CD4-positive, alpha-beta T cell (primary cell): ENCODE data around the gene PLEKHH3. TPM values are rescaled to one million over a fixed set of nuclear protein-coding genes. Genes with fewer than 3 reads are reported as not detected.

ENCODE experiments used
- ATAC-seq: fragments of 200-7000 bp; cut with Tn5 transposase; one replicate; pipeline ENCODE4 v1.10.0; 2022; ENCODE audit warnings: mild to moderate bottlenecking; ENCODE audit not compliant: poor library complexity
- CTCF ChIA-PET: fragments of 350-600 bp; sonication (Branson Sonifier 250); formaldehyde crosslinking; loops from one replicate; lab custom pipeline; 2021; ENCODE audit warnings: antibody characterized with exemption, inconsistent platforms; lab: Charles Lee
- POLR2A ChIA-PET: fragments of 350-600 bp; sonication (Branson Sonifier 250); formaldehyde crosslinking; loops from one replicate; lab custom pipeline; 2021; ENCODE audit warnings: antibody characterized with exemption, inconsistent platforms; lab: Charles Lee
- DNase-seq, 14 experiments: peaks; one replicate each; pipeline ENCODE4 v3.0.0-alpha.2; 2013 to 2020; ENCODE audit warnings: mixed read lengths in 2 of 14
- H3K27ac ChIP-seq, 2 donors: one replicate each; pipeline versions ENCODE4 v1.5.1 to v1.7.0; 2013; ENCODE audit warnings: low read length in 2 of 2, low read depth in 1 of 2, mild to moderate bottlenecking in 1 of 2
- H3K27me3 ChIP-seq, 2 experiments: 1 replicate in 1 of 2; 2 replicates in 1 of 2; pipeline versions ENCODE4 v1.6.1 to v1.7.0; 2013; ENCODE audit warnings: low read length in 2 of 2, control low read depth in 1 of 2, mild to moderate bottlenecking in 1 of 2, moderate library complexity in 1 of 2; ENCODE audit not compliant: insufficient read depth in 2 of 2, control insufficient read depth in 1 of 2
- H3K36me3 ChIP-seq: one replicate; pipeline ENCODE4 v1.6.1; 2013; ENCODE audit warnings: low read length, control low read depth; ENCODE audit not compliant: insufficient read depth
- H3K4me1 ChIP-seq: one replicate; pipeline ENCODE4 v1.6.1; 2013; ENCODE audit warnings: low read length, control low read depth; ENCODE audit not compliant: insufficient read depth
- H3K4me3 ChIP-seq: one replicate; pipeline ENCODE4 v1.5.1; 2013; ENCODE audit warnings: mild to moderate bottlenecking, low read length, moderate library complexity
- H3K9me3 ChIP-seq, 2 experiments: 1 replicate in 1 of 2; 2 replicates in 1 of 2; pipeline versions ENCODE4 v1.6.1 to v1.7.0; 2013; ENCODE audit warnings: low read length in 2 of 2, mild to moderate bottlenecking in 2 of 2, control low read depth in 1 of 2, moderate library complexity in 1 of 2; ENCODE audit not compliant: control insufficient read depth in 1 of 2, insufficient read depth in 1 of 2
- H3K27ac Mint-ChIP-seq: one replicate; pipeline ENCODE4 v1.8.0; 2020; ENCODE audit warnings: mixed read lengths
- H3K27me3 Mint-ChIP-seq: one replicate; pipeline ENCODE4 v1.8.0; 2021; ENCODE audit warnings: mixed read lengths
- H3K36me3 Mint-ChIP-seq: one replicate; pipeline ENCODE4 v1.8.0; 2021; ENCODE audit warnings: low read depth, mixed read lengths
- H3K4me1 Mint-ChIP-seq: one replicate; pipeline ENCODE4 v1.8.0; 2021; ENCODE audit warnings: low read depth, mixed read lengths
- H3K4me3 Mint-ChIP-seq: one replicate; pipeline ENCODE4 v1.8.0; 2020; ENCODE audit warnings: mild to moderate bottlenecking, mixed read lengths
- H3K9me3 Mint-ChIP-seq: one replicate; pipeline ENCODE4 v1.8.0; 2020; ENCODE audit warnings: mixed read lengths
- CTCF ChIP-seq: fragments of 200-600 bp; IDR thresholded peaks from one replicate; pipeline ENCODE4 v1.8.0; 2022; ENCODE audit warnings: antibody characterized with exemption, mild to moderate bottlenecking
- intact Hi-C, 2 experiments: fragments of 100-400 bp; cut with DNase I in 1 of 2; cut with micrococcal nuclease in 1 of 2; formaldehyde crosslinking; loops; one replicate each; pipeline versions ENCODE4 v1.15.1 to v1.9.0; 2023 to 2025; cut with DNase I, micrococcal nuclease
- polyA plus RNA-seq, 2 donors: library from polyadenylated mRNA; unstranded; fragments of 120-200 nt; gene quantifications; one replicate each; pipeline ENCODE4 v1.2.1, GENCODE V29; 2013
- total RNA-seq, 174 experiments: library from RNA in 2 of 174; stranded (reverse) in 2 of 174; gene quantifications; one replicate each; pipeline ENCODE4 v1.2.3 and lab custom pipeline; 2021 to 2026

Gene PLEKHH3
- total RNA-seq (1 to 10 TPM in 1 of 2 experiments, under 1 TPM in 1; 0.60 to 1.1 TPM), total RNA-seq (lab: John Stamatoyannopoulos, UW) (0 to 1.6 (median 0.35) reads per million in 172 experiments)
- 0.59 TPM for polyA plus RNA-seq (2013, experiment 1 of 2)
- 1.6 TPM for polyA plus RNA-seq (2013, experiment 2 of 2)

- H3K9me3 ChIP-seq, result peaks cover 0 to 29% of the 10 kb centered on the region in 2 experiments
- CTCF ChIA-PET, result interaction anchor here (1.0 to 2.7 kb wide), 2 partner anchors 14 to 98 kb away, joined by 3 to 10 read pairs; partner anchors contain the start of gene PSMC3IP
- H3K4me1 Mint-ChIP-seq, result peaks cover 54% of the 10 kb centered on the region
- no peaks in the 10 kb centered on the region for H3K9me3 Mint-ChIP-seq
- peaks cover 58 to 60% of the 10 kb centered on the region in 2 experiments for H3K27me3 ChIP-seq
- H3K4me1 ChIP-seq, result peaks cover 78% of the 10 kb centered on the region
- H3K36me3 Mint-ChIP-seq, result no peaks in the 10 kb centered on the region
- intact Hi-C loops, result loop anchor here in 1 of 2 experiments (1.0 to 10.0 kb wide), 2 partner anchors 67 to 1448 kb away; partner anchors contain the start of genes HDAC5, RETREG3 and TUBG1
- H3K27ac ChIP-seq, result no peak within 1 kb of the TSS
- peaks cover 53% of the 10 kb centered on the region for H3K27me3 Mint-ChIP-seq
- TF ChIP-seq CTCF, result no peak
- H3K4me3 Mint-ChIP-seq, result peak within 1 kb of the TSS; percentile 93
- peak within 1 kb of the TSS; percentile 61 for H3K4me3 ChIP-seq
- POLR2A ChIA-PET, result interaction anchor here (1.3 to 3.0 kb wide), 3 partner anchors 17 to 98 kb away, joined by 3 to 17 read pairs (median 5); partner anchors contain the start of genes RETREG3, TUBG1 and TUBG2
- H3K36me3 ChIP-seq, result no peaks in the 10 kb centered on the region
- peak in 1 of 14 experiments; percentile 15 for DNase-seq
- no peak for ATAC-seq
- peak within 1 kb of the TSS; percentile 79 for H3K27ac Mint-ChIP-seq
Observed at GRCh38 chr17:42676424-42677011, at the start of gene PLEKHH3. Gene PLEKHH3 (minus strand): TSS chr17:42676994. CDS start chr17:42676563, 431 bp downstream.

GRCh38 chr17:42725143-42725542 is 48.3 kb upstream of the PLEKHH3 start:
- Mint-ChIP-seq H3K27ac (no peak overlapping the region), H3K4me3 (no peak overlapping the region), H3K27me3 (no peaks in the 10 kb centered on the region), H3K4me1 (no peaks in the 10 kb centered on the region), H3K9me3 (no peaks in the 10 kb centered on the region), H3K36me3 (peaks cover 63% of the 10 kb centered on the region)
- H3K27me3 ChIP-seq, result no peaks in the 10 kb centered on the region
- H3K27ac ChIP-seq, result no peak overlapping the region
- no peaks in the 10 kb centered on the region for H3K9me3 ChIP-seq
- peaks cover 66% of the 10 kb centered on the region for H3K36me3 ChIP-seq
- ATAC-seq, result no peak
- H3K4me1 ChIP-seq, result no peaks in the 10 kb centered on the region
- no peak for TF ChIP-seq CTCF
- no peak for DNase-seq
- ChIA-PET POLR2A (no interaction called here), CTCF (no interaction called here)
- intact Hi-C loops, result loop anchor here in 1 of 2 experiments (10.0 kb wide), 1 partner anchor 470 kb away; no protein-coding TSS in a partner anchor
- H3K4me3 ChIP-seq, result no peak overlapping the region

GRCh38 chr17:42723636-42724035 is 46.8 kb upstream of the PLEKHH3 start:
- ChIA-PET CTCF (no interaction called here), POLR2A (no interaction called here)
- peaks cover 74% of the 10 kb centered on the region for H3K36me3 ChIP-seq
- Mint-ChIP-seq H3K27ac (no peak overlapping the region), H3K4me3 (no peak overlapping the region), H3K9me3 (no peaks in the 10 kb centered on the region), H3K36me3 (peaks cover 64% of the 10 kb centered on the region), H3K27me3 (no peaks in the 10 kb centered on the region), H3K4me1 (no peaks in the 10 kb centered on the region)
- H3K9me3 ChIP-seq, result no peaks in the 10 kb centered on the region
- no peak for TF ChIP-seq CTCF
- H3K27me3 ChIP-seq, result no peaks in the 10 kb centered on the region
- H3K4me3 ChIP-seq, result no peak overlapping the region
- H3K4me1 ChIP-seq, result no peaks in the 10 kb centered on the region
- DNase-seq (no peak), ATAC-seq (no peak)
- intact Hi-C loops, result loop anchor here in 1 of 2 experiments (5.0 to 10.0 kb wide), 2 partner anchors 214 to 471 kb away; no protein-coding TSS in a partner anchor
- no peak overlapping the region for H3K27ac ChIP-seq
